Left kidney (tissue), 2 donors: Measurements from ENCODE around the gene ZBED1. TPM values are rescaled to one million over a fixed set of nuclear protein-coding genes. Genes with fewer than 3 reads are reported as not detected.
"Not testable (repeated sequence)": the region's sequence is repeated elsewhere in the genome, so short reads cannot be mapped to it uniquely, and the experiment has no call there.

ENCODE experiments used
- DNase-seq: peaks from one replicate; pipeline ENCODE4 v3.0.0-alpha.2; 2013
- polyA plus RNA-seq: library from polyadenylated mRNA; unstranded; fragments of 120-200 nt; gene quantifications from one replicate; pipeline ENCODE4 v1.2.1, GENCODE V29; 2013; ENCODE audit not compliant: insufficient read length

Gene ZBED1
- polyA plus RNA-seq, 1 donor: 40.9 TPM

GRCh38 chrX:2477313-2477712, 23.5 kb downstream of the ZBED1 start:
- not testable (repeated sequence) for DNase-seq

- DNase-seq: no peak
Observed at GRCh38 chrX:2474963-2475726, 25.6 kb downstream of the ZBED1 start.

GRCh38 chrX:2474280-2474962, 26.4 kb downstream of the ZBED1 start:
- DNase-seq: no peak

GRCh38 chrX:2473064-2473463, 27.7 kb downstream of the ZBED1 start:
- not testable (repeated sequence) for DNase-seq

- DNase-seq: no peak
Observed at GRCh38 chrX:2471641-2472040, 29.1 kb downstream of the ZBED1 start.

GRCh38 chrX:2471126-2471525, 29.6 kb downstream of the ZBED1 start:
- not testable (repeated sequence) for DNase-seq

GRCh38 chrX:2469852-2470251, 30.9 kb downstream of the ZBED1 start:
- DNase-seq: not testable (repeated sequence)

GRCh38 chrX:2469196-2469685, 31.5 kb downstream of the ZBED1 start:
- DNase-seq: no peak

- no peak for DNase-seq
Observed at GRCh38 chrX:2468261-2469195, 32.2 kb downstream of the ZBED1 start.

GRCh38 chrX:2466876-2467656, 33.7 kb downstream of the ZBED1 start:
- no peak for DNase-seq

- DNase-seq: no peak
Observed at GRCh38 chrX:2464677-2465166, 36.1 kb downstream of the ZBED1 start.

GRCh38 chrX:2463973-2464676, 36.7 kb downstream of the ZBED1 start:
- DNase-seq: no peak

GRCh38 chrX:2463481-2463880, 37.3 kb downstream of the ZBED1 start:
- not testable (repeated sequence) for DNase-seq

GRCh38 chrX:2462780-2463179, 38.0 kb downstream of the ZBED1 start:
- no peak for DNase-seq

GRCh38 chrX:2462074-2462473, 38.7 kb downstream of the ZBED1 start:
- DNase-seq: no peak

GRCh38 chrX:2461711-2462016, 39.1 kb downstream of the ZBED1 start:
- DNase-seq: no peak

- DNase-seq: not testable (repeated sequence)
Observed at GRCh38 chrX:2460821-2461710, 39.7 kb downstream of the ZBED1 start.

GRCh38 chrX:2460048-2460447, 40.7 kb downstream of the ZBED1 start:
- not testable (repeated sequence) for DNase-seq

GRCh38 chrX:2458309-2458708, 42.5 kb downstream of the ZBED1 start:
- no peak for DNase-seq
